Skeletal muscle satellite cell (primary cell): ENCODE results near the gene TNF.
A peak's percentile ranks its signal among the peaks of the same experiment; 100 is the strongest.

Source experiments
- H3K27me3 ChIP-seq: 2 replicates; pipeline ENCODE4 v1.7.0; 2013; ENCODE audit warnings: low read length; ENCODE audit not compliant: control insufficient read depth, insufficient read depth
- H3K36me3 ChIP-seq: 2 replicates; pipeline ENCODE4 v1.7.0; 2013; ENCODE audit warnings: mild to moderate bottlenecking, control low read depth, low read length; ENCODE audit not compliant: insufficient read depth
- H3K4me1 ChIP-seq: 2 replicates; pipeline ENCODE4 v1.7.0; 2013; ENCODE audit warnings: low read length; ENCODE audit not compliant: control insufficient read depth, insufficient read depth
- H3K4me2 ChIP-seq: 2 replicates; pipeline ENCODE4 v1.7.0; 2013; ENCODE audit warnings: mild to moderate bottlenecking, low read length
- H3K4me3 ChIP-seq: 2 replicates; pipeline ENCODE4 v1.7.0; 2013; ENCODE audit warnings: low read length
- H3K9ac ChIP-seq: 2 replicates; pipeline ENCODE4 v1.7.0; 2013; ENCODE audit warnings: mild to moderate bottlenecking, low read depth, low read length, moderate library complexity
- H3K9me3 ChIP-seq: replicated peaks from 2 replicates; pipeline ENCODE4 v1.7.0; 2013; ENCODE audit warnings: mild to moderate bottlenecking, control low read depth, low read length

TNF gene

DNA sequence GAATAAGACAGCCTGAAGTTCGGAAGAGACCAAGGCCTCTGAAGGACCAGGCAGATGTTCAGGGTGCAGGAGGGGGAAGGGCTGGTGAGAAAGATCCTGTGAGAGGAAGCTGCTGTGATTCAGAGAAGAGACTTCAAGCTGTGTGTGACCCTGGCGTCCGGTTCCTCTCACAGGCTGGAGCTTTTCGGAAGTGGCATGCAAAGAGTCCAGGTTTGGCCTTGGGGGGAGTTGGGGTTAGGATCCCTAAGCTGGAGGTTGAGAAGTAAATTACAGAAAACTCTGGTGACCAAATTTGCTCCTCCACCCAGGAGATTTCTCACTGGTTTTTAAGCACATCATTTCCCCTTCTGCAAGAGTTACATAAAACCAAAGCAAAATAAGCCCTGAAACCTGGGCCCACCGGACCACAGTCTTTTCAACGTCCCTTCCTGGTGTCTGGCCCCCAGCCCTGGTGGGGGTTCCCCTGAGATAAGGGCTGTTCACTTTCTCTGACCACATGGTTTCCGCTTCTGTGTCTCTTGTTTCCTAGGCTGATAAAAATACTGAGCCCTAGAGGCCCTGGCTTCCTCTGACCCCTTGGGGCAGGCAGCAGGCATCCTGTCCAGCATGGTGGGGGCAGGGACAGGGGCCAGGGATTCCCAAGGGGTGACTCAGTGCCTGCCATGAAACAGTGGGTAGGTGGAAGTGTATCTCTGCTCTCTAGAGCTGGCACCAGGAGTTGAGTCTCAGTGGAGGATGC, 15.2 kb upstream of the TNF start:
- Histone ChIP-seq H3K36me3 (peaks cover 27% of the 10 kb centered on the region), H3K4me1 (peaks cover 44% of the 10 kb centered on the region), H3K4me3 (peak overlapping the region; percentile 36), H3K9ac (peak overlapping the region; percentile 54), H3K27me3 (no peaks in the 10 kb centered on the region), H3K9me3 (no peaks in the 10 kb centered on the region), H3K4me2 (peak overlapping the region; percentile 45)

DNA sequence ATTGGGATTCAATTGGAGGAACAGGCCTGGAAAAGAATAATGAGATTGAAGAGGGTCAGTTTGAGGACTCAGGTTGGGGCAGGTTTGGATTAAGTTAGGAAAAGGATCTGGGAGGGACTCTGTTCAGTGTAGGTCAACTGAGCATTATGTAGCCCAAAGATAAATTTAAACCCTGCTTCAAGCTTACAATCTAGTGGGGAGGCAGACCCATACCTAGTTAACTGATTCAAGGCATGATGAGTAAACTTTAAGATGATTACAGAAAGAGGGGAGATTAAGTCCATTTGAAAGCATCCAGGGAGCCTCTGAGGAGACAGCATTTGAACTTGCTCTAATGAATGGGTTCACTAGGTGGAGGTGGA, 14.7 kb upstream of the TNF start:
- H3K27me3 ChIP-seq = no peaks in the 10 kb centered on the region
- no peak overlapping the region for H3K9ac ChIP-seq
- no peaks in the 10 kb centered on the region for H3K9me3 ChIP-seq
- peak overlapping the region; percentile 45 for H3K4me2 ChIP-seq
- H3K4me3 ChIP-seq = peak overlapping the region; percentile 36
- H3K4me1 ChIP-seq = peaks cover 44% of the 10 kb centered on the region
- peaks cover 27% of the 10 kb centered on the region for H3K36me3 ChIP-seq

DNA sequence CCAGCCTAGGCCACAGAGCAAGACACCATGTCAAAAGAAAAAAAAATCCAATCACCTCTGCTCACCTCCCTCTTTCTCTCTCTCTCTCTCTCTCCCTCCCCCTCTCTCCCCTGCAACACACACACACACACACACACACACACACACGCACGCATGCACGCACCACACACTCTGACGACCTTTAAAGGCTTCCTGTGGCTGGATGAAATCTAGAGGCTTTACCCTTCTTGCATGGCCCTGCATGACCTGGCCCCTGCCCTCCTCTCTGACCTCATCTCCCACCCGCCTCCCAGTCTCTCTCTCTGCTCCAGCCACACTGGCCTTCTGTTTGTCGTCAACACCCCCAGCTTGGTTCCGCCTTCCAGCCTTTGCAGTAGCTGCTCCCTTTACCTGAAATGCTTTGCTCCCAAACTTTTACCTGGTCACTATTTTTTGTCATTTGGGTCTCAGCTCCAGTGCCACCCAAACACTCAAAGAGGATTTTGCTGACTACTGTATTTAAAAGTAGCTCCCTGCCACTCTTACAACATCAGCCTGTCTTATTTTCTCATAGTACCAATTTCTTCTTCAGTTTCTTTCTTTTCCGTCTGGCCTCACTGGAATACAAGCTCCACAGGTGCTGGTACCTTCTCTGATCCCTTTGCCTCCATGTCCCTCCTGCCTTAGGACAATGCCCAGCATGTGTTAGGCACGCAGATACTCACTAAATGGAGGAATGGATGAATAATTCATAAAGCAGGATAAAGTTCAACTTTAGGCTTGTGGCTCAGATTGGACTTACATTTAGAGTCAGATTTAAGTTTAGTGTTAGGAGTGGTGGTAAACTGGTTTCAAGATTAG, 7.6 kb upstream of the TNF start:
- Histone ChIP-seq H3K9ac (no peak overlapping the region), H3K4me1 (peaks cover 12% of the 10 kb centered on the region), H3K36me3 (no peaks in the 10 kb centered on the region), H3K4me3 (no peak overlapping the region), H3K4me2 (no peak overlapping the region), H3K27me3 (no peaks in the 10 kb centered on the region), H3K9me3 (no peaks in the 10 kb centered on the region)

DNA sequence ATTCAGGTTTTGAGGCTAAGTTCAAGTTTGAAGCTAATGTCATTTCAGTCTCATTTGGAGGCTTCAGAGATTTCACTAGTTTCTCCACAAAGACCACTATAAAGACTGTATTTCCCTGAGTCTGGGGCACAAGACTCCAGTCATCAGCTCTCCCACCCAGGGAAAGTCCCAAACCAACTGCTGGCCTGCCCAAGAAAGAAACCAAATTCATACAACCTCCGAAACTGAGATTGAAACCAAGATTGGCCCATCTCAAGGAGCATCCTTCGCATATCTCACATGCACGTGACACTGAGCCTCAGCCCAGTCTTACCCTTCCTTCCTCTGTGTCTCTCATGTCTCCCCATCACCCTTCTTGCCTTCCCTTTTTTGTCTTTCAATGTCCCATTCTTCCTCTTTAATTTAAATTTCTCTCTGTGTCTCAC, 6.8 kb upstream of the TNF start:
- Histone ChIP-seq H3K9me3 (no peaks in the 10 kb centered on the region), H3K9ac (no peak overlapping the region), H3K27me3 (no peaks in the 10 kb centered on the region), H3K36me3 (no peaks in the 10 kb centered on the region), H3K4me2 (no peak overlapping the region), H3K4me3 (no peak overlapping the region), H3K4me1 (peaks cover 4% of the 10 kb centered on the region)

DNA sequence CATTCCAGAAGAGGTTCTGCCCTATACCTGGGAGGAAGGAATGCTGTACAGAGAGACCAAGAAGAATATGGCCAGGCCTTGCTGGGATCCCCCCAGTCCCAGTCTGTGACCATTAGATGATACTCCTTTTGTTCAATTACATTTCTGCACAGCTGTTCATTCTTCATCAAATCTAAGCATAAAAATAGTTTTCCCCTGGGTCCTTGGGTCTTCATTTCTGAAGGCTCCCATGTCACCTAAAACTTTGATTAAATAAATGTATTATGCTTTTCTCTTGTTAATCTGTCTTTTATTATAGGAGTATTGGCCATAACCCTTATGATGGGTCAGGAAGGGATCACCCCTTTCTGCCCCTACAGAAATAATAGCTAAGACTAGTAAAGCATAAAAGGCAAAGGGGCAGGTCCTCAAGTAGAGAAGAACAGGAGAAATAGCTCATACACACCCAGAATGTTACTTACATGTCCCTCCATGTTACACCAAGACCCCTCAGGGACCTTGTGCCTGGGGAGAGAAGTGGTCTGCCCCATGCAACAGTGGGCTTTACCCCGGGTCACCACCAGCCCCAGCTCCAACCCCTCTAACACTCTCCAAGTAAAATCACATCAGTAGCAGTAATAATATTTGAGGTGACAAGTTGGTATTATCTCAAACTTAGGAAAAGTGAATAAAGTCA, 5.4 kb upstream of the TNF start:
- Histone ChIP-seq H3K36me3 (no peaks in the 10 kb centered on the region), H3K4me2 (no peak overlapping the region), H3K4me3 (no peak overlapping the region), H3K9me3 (no peaks in the 10 kb centered on the region), H3K27me3 (peaks cover 3% of the 10 kb centered on the region), H3K9ac (no peak overlapping the region), H3K4me1 (no peaks in the 10 kb centered on the region)

DNA sequence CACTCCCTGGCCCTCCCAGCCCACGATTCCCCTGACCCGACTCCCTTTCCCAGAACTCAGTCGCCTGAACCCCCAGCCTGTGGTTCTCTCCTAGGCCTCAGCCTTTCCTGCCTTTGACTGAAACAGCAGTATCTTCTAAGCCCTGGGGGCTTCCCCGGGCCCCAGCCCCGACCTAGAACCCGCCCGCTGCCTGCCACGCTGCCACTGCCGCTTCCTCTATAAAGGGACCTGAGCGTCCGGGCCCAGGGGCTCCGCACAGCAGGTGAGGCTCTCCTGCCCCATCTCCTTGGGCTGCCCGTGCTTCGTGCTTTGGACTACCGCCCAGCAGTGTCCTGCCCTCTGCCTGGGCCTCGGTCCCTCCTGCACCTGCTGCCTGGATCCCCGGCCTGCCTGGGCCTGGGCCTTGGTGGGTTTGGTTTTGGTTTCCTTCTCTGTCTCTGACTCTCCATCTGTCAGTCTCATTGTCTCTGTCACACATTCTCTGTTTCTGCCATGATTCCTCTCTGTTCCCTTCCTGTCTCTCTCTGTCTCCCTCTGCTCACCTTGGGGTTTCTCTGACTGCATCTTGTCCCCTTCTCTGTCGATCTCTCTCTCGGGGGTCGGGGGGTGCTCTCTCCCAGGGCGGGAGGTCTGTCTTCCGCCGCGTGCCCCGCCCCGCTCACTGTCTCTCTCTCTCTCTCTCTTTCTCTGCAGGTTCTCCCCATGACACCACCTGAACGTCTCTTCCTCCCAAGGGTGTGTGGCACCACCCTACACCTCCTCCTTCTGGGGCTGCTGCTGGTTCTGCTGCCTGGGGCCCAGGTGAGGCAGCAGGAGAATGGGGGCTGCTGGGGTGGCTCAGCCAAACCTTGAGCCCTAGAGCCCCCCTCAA, 3.1 kb upstream of the TNF start, which contains the start of gene LTA:
LTA (plus strand) TSS at position 249 of the 871 bp plus-strand sequence; CDS start at position 703, 454 bp downstream.
- Histone ChIP-seq H3K36me3 (no peaks in the 10 kb centered on the region), H3K9ac (no peak within 1 kb of the TSS), H3K9me3 (no peaks in the 10 kb centered on the region), H3K4me2 (no peak within 1 kb of the TSS), H3K4me1 (peaks cover 4% of the 10 kb centered on the region), H3K27me3 (peaks cover 12% of the 10 kb centered on the region), H3K4me3 (no peak within 1 kb of the TSS)

DNA sequence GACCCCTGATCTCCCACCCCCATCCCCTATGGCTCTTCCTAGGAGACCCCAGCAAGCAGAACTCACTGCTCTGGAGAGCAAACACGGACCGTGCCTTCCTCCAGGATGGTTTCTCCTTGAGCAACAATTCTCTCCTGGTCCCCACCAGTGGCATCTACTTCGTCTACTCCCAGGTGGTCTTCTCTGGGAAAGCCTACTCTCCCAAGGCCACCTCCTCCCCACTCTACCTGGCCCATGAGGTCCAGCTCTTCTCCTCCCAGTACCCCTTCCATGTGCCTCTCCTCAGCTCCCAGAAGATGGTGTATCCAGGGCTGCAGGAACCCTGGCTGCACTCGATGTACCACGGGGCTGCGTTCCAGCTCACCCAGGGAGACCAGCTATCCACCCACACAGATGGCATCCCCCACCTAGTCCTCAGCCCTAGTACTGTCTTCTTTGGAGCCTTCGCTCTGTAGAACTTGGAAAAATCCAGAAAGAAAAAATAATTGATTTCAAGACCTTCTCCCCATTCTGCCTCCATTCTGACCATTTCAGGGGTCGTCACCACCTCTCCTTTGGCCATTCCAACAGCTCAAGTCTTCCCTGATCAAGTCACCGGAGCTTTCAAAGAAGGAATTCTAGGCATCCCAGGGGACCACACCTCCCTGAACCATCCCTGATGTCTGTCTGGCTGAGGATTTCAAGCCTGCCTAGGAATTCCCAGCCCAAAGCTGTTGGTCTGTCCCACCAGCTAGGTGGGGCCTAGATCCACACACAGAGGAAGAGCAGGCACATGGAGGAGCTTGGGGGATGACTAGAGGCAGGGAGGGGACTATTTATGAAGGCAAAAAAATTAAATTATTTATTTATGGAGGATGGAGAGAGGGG, 1.9 kb upstream of the TNF start:
- H3K36me3 ChIP-seq = no peaks in the 10 kb centered on the region
- H3K4me3 ChIP-seq = no peak overlapping the region
- no peaks in the 10 kb centered on the region for H3K9me3 ChIP-seq
- H3K27me3 ChIP-seq = peaks cover 12% of the 10 kb centered on the region
- H3K4me1 ChIP-seq = peaks cover 4% of the 10 kb centered on the region
- no peak overlapping the region for H3K4me2 ChIP-seq
- no peak overlapping the region for H3K9ac ChIP-seq

DNA sequence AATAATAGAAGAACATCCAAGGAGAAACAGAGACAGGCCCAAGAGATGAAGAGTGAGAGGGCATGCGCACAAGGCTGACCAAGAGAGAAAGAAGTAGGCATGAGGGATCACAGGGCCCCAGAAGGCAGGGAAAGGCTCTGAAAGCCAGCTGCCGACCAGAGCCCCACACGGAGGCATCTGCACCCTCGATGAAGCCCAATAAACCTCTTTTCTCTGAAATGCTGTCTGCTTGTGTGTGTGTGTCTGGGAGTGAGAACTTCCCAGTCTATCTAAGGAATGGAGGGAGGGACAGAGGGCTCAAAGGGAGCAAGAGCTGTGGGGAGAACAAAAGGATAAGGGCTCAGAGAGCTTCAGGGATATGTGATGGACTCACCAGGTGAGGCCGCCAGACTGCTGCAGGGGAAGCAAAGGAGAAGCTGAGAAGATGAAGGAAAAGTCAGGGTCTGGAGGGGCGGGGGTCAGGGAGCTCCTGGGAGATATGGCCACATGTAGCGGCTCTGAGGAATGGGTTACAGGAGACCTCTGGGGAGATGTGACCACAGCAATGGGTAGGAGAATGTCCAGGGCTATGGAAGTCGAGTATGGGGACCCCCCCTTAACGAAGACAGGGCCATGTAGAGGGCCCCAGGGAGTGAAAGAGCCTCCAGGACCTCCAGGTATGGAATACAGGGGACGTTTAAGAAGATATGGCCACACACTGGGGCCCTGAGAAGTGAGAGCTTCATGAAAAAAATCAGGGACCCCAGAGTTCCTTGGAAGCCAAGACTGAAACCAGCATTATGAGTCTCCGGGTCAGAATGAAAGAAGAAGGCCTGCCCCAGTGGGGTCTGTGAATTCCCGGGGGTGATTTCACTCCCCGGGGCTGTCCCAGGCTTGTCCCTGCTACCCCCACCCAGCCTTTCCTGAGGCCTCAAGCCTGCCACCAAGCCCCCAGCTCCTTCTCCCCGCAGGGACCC, 981 bp upstream of the TNF start:
- H3K4me2 ChIP-seq = no peak overlapping the region
- peaks cover 4% of the 10 kb centered on the region for H3K4me1 ChIP-seq
- peaks cover 12% of the 10 kb centered on the region for H3K27me3 ChIP-seq
- no peaks in the 10 kb centered on the region for H3K9me3 ChIP-seq
- H3K9ac ChIP-seq = no peak overlapping the region
- no peaks in the 10 kb centered on the region for H3K36me3 ChIP-seq
- no peak overlapping the region for H3K4me3 ChIP-seq

DNA sequence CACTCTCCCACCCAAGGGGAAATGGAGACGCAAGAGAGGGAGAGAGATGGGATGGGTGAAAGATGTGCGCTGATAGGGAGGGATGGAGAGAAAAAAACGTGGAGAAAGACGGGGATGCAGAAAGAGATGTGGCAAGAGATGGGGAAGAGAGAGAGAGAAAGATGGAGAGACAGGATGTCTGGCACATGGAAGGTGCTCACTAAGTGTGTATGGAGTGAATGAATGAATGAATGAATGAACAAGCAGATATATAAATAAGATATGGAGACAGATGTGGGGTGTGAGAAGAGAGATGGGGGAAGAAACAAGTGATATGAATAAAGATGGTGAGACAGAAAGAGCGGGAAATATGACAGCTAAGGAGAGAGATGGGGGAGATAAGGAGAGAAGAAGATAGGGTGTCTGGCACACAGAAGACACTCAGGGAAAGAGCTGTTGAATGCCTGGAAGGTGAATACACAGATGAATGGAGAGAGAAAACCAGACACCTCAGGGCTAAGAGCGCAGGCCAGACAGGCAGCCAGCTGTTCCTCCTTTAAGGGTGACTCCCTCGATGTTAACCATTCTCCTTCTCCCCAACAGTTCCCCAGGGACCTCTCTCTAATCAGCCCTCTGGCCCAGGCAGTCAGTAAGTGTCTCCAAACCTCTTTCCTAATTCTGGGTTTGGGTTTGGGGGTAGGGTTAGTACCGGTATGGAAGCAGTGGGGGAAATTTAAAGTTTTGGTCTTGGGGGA, 754 bp downstream of the TNF start:
- Histone ChIP-seq H3K9me3 (no peaks in the 10 kb centered on the region), H3K36me3 (no peaks in the 10 kb centered on the region), H3K9ac (no peak overlapping the region), H3K4me1 (peaks cover 4% of the 10 kb centered on the region), H3K27me3 (peaks cover 12% of the 10 kb centered on the region), H3K4me3 (no peak overlapping the region), H3K4me2 (no peak overlapping the region)
